Stimulated activated CD8-positive, alpha-beta memory T cell treated with anti-CD3 and anti-CD28 coated beads, Interleukin-15, amount 100 ng/mL, for 4 hours (primary cell): ENCODE data around the gene DPYD.

ENCODE experiments used
- DNase-seq, 2 donors: peaks; one replicate each; pipeline ENCODE4 v3.0.0-alpha.2; 2020; ENCODE audit warnings: low read depth in 2 of 2

DPYD gene

GRCh38 chr1:97841338-97841737 is 79.5 kb downstream of the DPYD start:
- DNase-seq: no peak

- no peak for DNase-seq
Observed at GRCh38 chr1:97837161-97837560, 83.7 kb downstream of the DPYD start.

DNA sequence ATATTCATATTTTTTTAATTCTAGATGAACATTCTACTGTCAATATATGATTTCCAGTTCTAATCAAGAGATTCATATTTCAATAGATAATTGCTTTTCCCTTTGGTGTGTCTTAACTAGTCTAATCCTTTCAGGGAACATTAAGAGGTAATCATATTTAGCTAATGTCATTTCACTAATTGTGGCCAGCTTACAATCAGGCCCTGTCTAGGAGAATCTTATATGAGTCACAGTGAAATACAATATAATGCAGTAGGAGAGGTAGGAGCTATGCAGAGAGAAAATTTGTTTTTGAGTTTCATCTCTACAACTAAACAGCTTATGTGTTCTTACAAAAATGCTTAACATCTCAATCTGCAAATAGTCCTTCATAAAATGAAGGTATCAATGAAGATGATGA is 85.9 kb downstream of the DPYD start:
- DNase-seq: no peak

- no peak for DNase-seq
Observed at GRCh38 chr1:97833881-97834280, 87.0 kb downstream of the DPYD start.

GRCh38 chr1:97832481-97832880 is 88.4 kb downstream of the DPYD start:
- no peak for DNase-seq

DNA sequence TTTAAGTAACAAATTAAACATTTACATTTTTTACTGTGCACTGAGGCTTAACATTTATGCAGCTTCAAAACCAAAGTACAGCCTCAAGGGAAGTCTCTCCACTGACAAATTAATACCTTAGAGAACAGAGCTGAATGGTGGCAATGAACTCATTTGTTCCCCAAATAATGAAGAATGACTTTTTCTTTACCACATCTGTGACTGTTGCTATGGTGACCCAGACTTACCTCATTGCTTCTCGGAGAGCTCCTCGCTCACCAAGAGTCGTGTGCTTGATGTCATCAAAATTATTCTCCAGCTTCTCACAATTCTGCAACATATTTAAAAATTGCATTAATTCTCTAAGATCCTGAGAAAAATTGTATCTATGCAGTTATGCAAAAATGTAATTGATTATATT is 92.9 kb downstream of the DPYD start:
- no peak for DNase-seq

DNA sequence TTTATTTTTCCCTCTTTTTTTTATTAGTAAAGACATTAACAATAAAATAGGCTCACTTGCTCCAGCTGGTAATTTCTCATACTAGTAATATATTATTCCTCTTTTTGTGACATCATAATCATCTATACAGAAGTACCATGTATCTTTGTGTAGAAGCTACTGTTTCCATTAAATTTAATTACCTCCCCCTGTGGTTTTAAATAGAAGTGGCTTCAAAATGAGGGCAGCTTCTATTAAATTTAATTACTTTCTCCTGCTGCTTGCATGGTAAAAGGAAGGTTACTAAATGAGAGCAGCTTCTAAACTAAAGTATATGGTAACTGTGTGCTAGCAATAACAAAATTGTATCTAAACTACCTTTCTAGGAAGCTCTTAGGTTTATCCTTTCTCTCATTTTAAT is 94.0 kb downstream of the DPYD start:
- DNase-seq: no peak

DNA sequence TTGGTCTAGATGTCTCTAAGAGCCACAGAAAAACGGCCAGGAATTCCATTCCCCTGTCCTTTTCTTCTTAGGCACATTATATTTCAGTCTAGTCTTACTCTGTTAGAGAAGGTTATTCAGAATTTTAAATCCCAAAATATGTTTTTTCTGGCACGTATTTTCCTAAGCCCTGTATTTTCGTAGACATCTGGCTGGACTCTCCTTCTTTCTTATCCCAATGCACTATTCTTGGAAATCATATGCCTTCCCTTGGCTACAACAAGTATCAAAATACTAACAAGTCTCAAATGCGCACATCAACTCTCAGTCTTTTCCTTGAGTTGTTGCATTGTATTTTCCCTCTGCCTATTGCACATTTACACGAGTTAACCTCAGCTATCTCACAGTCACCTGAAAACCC is 96.2 kb downstream of the DPYD start:
- DNase-seq: no peak

DNA sequence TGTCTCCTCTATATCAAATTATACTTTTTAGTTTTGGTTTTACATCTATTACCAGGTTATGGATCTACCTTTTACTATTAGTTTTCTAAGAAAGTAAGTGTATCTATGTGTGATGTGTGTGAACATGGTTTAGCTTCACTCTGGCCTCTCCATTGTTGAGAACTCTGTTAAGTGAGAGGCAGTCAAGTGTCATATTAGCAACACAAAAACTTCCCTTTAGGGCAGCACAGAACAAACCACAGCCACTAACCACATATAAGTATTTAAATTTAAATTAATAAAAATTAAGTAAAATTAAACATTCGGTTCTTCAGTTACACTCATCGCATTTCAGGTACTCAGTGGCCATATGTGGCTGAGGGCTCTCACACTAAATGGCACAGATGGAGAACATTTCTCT is 96.6 kb downstream of the DPYD start:
- no peak for DNase-seq

GRCh38 chr1:97820470-97821188 is 100.2 kb downstream of the DPYD start:
- no peak for DNase-seq

DNA sequence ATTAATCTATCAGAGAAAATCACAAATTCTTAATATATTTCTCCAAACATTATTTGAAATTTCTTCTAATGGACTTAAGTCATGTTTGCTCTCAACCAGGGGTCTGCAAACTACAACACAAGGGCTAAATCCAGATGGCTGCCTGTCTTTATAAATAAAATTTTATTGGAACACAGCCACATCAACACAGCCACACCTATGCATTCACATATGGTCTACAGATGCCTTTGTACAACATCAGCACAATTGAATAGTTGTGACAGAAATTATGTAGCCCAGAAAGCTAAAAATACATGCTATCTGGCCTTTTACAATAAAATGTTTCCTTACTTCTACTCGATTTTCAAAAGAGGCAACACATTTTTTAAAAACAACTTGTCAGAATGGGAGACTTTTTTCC is 103.9 kb downstream of the DPYD start:
- no peak for DNase-seq

- DNase-seq: no peak
Observed at GRCh38 chr1:97814804-97815203, 106.0 kb downstream of the DPYD start.

GRCh38 chr1:97814121-97814520 is 106.7 kb downstream of the DPYD start:
- DNase-seq: no peak

GRCh38 chr1:97812076-97812475 is 108.8 kb downstream of the DPYD start:
- no peak for DNase-seq

DNA sequence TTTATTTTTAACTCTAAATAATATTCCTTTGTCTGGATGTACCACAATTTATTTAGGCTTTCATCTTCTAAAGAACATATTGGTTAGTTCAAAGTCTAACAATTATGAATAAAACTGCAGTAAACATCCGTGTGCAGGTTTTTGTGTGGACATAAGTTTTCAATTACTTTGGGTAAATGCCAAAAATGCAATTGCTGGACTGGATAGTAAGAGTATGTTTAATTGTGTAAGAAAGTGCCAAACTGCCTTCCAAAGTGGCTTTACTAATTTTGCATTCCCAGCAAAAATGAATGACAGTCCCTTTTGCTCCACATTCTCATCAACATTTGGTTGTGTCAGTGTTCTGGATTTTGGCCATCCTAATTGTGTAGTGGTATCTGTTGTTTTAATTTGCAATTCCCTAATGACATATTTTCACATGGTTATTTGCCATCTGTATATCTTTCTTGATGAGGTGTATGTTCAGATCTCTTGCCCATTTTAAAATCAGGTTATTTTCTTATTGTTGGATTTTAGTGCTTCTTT is 113.8 kb downstream of the DPYD start:
- DNase-seq: no peak

DNA sequence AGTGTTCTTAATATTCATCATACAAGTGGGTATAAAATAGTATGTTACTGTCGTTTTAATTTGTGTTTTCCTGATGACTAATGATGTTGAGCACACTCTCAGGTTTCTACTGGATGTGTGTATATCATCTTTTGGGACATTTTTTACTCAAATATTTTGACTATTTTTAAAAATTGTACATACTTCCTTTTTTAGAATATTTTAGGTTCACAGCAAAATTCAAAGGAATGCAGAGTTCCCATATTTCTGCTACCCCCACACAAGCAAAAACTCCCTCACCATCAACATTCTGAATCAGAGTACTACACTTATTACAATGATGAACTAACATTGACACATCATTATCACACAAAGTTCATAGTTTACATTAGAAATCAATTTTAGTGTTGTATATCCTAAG is 114.5 kb downstream of the DPYD start:
- DNase-seq: no peak

GRCh38 chr1:97805093-97805492 is 115.7 kb downstream of the DPYD start:
- no peak for DNase-seq

GRCh38 chr1:97803026-97803425 is 117.8 kb downstream of the DPYD start:
- DNase-seq: no peak

DNA sequence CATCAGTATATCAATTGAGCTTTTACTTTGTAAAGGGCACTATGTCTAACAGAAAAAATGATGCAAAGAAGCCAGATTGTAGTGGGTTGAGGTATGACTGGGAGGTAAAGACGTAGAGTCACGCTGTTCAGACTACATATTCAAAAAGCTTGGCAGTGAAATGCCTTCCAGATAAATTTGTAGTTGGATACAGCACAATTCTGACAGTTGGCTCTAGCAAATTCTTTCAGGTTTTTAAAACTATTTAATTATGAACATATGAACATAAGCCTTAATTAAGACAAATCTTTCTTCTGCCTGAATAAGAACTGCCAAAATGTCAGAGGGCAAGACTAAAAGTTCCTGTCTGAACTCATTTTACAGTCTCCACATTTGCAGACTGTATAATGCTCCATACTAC is 118.8 kb downstream of the DPYD start:
- no peak for DNase-seq

DNA sequence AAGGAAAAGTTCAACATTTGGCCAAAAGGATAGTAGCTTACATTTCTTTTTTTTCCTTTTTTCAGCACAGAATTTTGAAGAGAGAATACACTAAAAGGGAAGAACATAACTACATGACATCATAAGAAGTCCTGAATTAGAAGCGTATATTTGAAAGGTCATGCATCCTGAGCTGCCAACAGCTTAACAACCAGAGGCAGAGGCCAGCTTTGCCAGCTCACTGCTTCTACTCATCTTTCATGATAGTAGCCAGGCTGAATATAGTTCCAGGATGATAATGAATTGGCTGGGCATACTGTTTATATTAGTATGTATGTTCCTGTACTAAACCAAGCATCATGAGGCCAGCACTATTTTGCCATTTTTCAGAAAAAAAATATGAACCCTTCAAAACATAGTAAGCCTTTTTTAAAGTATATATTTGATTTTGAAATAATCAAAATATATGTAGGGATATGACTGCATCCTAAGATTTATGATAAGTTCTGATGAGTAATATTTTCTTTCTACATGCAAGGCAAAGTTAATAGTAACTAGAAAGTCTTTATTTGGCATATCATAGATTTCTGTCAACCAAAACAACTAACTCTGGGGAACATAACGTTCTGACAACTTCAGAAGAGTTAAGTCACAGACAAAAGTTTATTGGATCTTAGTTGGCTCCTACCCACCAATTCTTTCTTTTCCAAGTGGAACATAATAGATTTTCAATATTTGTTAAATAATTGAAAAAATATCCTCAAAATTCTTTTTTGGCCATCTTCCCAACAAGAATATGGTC is 123.2 kb downstream of the DPYD start:
- no peak for DNase-seq

GRCh38 chr1:97796711-97797110 is 124.1 kb downstream of the DPYD start:
- no peak for DNase-seq

DNA sequence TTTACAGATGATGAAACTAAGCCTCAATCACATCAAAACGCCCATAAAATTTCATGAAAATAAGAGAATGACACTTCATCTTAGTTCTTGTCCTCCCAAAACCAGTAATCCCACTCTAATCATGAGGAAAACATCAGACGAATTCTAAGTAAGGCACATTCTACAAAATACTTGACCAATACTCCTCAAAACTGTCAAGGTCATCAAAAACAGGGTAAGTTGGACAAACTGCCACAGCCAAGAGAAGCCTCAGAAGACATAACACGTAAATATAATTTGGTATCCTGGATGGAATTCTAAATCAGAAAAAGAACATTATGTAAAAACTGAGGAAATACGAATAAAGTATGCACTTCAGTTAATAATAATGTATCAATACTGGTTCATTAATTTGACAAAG is 128.2 kb downstream of the DPYD start:
- no peak for DNase-seq

GRCh38 chr1:97791251-97791650 is 129.6 kb downstream of the DPYD start:
- no peak for DNase-seq
